ENCODE measurements around the gene DDI2.

DNA sequence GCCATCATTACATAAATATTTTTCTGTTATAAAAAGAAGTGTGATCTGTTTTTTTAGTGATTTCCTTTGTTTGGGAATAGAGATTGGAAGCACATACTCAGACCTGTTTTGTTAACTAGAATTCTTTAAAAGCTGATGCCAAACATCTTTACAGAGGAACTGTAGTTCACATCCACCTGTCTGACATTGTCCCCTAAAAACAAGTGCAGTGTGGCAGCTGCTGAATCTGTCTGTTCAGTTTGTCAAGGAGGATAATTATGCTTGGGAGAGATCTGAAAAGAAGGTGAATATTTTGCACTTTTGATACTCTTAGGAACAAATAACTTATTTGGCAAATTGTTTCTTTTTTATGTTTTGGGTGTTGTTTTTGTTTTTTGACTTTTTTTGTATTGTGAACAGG lies 46.0 kb upstream of the DDI2 start:
- TF ChIP-seq, protein P1, sequence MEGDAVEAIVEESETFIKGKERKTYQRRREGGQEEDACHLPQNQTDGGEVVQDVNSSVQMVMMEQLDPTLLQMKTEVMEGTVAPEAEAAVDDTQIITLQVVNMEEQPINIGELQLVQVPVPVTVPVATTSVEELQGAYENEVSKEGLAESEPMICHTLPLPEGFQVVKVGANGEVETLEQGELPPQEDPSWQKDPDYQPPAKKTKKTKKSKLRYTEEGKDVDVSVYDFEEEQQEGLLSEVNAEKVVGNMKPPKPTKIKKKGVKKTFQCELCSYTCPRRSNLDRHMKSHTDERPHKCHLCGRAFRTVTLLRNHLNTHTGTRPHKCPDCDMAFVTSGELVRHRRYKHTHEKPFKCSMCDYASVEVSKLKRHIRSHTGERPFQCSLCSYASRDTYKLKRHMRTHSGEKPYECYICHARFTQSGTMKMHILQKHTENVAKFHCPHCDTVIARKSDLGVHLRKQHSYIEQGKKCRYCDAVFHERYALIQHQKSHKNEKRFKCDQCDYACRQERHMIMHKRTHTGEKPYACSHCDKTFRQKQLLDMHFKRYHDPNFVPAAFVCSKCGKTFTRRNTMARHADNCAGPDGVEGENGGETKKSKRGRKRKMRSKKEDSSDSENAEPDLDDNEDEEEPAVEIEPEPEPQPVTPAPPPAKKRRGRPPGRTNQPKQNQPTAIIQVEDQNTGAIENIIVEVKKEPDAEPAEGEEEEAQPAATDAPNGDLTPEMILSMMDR (conservative IDR thresholded peaks at IDR 0.05; ENCODE audit: low read length) = no peak
- no peak for TF ChIP-seq EZH2phosphoT487 (IDR thresholded peaks at IDR 0.05; ENCODE audit: borderline replicate concordance)

All from Loucy (cell line).